ENCODE measurements around the gene S100A16.

- no peak for TF ChIP-seq POLR2AphosphoS5 (IDR thresholded peaks at IDR 0.05)
- TF ChIP-seq CTCF (IDR thresholded peaks at IDR 0.05), result no peak
- TF ChIP-seq EP300 (IDR thresholded peaks at IDR 0.05), result no peak
- no peak for TF ChIP-seq POLR2A (IDR thresholded peaks at IDR 0.05)
Observed at GRCh38 chr1:153661111-153661708, 48.3 kb upstream of the S100A16 start.
